ENCODE results near the gene ENTHD1.
A peak's percentile ranks its signal among the peaks of the same experiment; 100 is the strongest.

Gene ENTHD1

DNA sequence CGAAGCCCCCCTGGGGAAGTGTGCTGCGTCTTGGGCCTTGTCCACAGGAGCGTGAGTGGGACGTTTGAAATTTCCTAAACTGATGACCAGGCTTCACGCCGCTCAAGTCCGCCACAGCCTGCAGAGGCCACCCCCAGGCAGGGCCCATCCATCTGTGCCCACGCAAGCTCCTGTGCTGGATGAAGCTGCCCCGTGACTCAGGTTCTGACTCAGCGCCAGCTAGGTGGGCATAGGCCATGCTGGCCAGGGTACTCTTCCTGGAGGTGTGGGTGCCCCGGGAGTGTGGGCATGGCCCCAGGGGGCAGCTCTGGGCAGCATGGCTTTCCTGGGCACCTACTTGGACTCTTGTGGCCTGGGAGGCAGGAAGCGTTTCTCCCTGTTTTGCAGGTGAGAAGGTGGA is 188.2 kb downstream of the ENTHD1 start:
- no peak overlapping the region for H3K4me3 ChIP-seq (ENCODE audit: low read depth, low read length)
- no peak for DNase-seq (ENCODE audit: low read depth)

DNA sequence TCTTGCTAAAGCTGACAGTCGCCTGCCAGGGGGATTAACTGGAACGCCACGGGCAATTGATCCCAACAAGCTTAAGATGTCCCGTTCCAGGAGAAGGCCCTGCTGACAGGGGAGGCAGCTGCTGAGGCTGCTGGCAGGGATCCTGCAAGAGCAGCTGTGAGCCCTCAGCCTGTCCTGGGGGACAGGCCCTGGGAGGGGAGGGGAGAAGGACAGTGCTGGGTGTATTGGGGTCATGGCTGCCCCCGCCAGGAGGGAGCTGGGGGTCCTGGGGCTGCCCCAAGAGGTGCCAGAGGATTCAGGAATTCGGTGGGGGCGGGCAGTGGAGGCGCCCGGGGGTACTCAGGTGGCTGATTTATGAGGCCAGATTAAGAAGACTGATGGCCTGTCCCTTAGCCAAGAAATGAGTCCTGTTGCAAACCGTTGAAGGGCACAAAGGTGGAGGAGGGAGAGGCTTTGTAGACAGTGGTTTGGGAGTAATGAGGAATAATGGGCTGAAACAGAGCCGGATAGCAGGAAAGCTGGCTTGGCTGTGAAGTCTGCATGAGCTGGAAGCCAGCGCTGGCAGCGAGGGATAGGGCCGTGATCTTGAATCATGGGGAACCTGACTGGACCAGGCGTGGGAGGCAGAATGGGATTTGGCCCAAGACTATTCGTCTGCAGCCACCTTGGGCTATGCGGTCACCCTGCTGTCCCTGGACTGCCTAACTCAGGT is 189.5 kb downstream of the ENTHD1 start:
- H3K4me3 ChIP-seq (ENCODE audit: low read depth, low read length) = no peak overlapping the region
- peak; percentile 8 for DNase-seq (ENCODE audit: low read depth)

DNA sequence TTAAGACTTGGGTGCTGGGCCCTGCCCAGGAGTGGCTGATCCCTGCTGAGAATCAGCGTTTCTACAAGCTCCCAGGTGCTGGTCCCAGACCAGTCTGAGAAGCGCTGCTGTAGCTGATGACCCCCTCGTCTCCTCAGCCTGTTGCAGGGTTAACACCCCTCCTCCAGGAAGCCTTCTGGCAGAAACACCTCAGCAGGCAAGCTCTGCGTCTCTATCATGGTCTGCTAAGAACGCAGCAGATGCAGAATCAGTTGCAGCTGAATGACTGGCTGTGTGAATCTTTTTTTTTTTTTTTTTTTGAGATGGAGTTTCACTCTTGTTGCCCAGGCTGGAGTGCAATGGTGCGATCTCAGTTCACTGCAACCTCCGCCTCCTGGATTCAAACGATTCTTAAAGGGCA is 190.5 kb downstream of the ENTHD1 start:
- H3K4me3 ChIP-seq (ENCODE audit: low read depth, low read length) = no peak overlapping the region
- no peak for DNase-seq (ENCODE audit: low read depth)

- no peak overlapping the region for H3K4me3 ChIP-seq (ENCODE audit: low read depth, low read length)
- no peak for DNase-seq (ENCODE audit: low read depth)
Observed at GRCh38 chr22:39700565-39700964, 193.0 kb downstream of the ENTHD1 start.

GRCh38 chr22:39699631-39700360 is 193.8 kb downstream of the ENTHD1 start:
- H3K4me3 ChIP-seq (ENCODE audit: low read depth, low read length) = no peak overlapping the region
- no peak for DNase-seq (ENCODE audit: low read depth)

DNA sequence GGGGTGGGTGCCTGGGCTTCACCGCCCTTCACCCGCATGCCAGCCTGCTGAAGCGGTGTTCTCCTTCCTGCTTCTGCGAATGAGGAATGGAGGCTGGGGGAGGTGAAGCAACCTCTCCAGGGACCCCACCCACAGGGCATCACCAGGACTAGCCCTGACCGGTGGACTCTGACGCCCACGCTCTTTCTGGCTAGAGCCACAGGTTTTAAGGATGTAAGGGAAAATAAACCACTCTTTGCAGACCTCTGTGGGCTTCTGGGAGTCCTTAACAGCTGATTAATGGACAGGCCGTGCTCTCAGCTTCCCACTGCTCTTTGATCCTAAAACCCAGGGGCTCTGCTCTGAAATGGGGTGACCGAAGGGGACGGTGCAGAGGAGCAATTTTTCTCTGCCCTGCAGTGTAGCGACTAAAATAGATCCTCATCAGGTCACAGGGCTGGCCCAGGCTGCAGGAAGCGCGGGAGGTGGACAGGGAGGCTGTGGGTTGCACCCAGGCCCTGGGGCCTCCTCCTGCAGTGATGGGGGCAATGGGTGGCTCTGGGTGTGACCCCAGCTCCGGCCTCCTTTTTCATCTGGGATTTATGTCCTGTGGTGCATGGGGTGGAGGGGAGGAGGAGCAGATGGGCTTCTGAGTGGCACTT is 195.7 kb downstream of the ENTHD1 start:
- DNase-seq (ENCODE audit: low read depth) = no peak
- H3K4me3 ChIP-seq (ENCODE audit: low read depth, low read length) = no peak overlapping the region

GRCh38 chr22:39693943-39694500 is 199.5 kb downstream of the ENTHD1 start:
- H3K4me3 ChIP-seq (ENCODE audit: low read depth, low read length) = no peak overlapping the region
- DNase-seq (ENCODE audit: low read depth) = no peak

Data from skeletal muscle cell (primary cell).